ENCODE data around the gene SAMD11. TPM values are rescaled to one million over a fixed set of nuclear protein-coding genes. Genes with fewer than 3 reads are reported as not detected.

The SAMD11 gene
- total RNA-seq, 1 donor from 2014 or later: 33.9 TPM

DNA sequence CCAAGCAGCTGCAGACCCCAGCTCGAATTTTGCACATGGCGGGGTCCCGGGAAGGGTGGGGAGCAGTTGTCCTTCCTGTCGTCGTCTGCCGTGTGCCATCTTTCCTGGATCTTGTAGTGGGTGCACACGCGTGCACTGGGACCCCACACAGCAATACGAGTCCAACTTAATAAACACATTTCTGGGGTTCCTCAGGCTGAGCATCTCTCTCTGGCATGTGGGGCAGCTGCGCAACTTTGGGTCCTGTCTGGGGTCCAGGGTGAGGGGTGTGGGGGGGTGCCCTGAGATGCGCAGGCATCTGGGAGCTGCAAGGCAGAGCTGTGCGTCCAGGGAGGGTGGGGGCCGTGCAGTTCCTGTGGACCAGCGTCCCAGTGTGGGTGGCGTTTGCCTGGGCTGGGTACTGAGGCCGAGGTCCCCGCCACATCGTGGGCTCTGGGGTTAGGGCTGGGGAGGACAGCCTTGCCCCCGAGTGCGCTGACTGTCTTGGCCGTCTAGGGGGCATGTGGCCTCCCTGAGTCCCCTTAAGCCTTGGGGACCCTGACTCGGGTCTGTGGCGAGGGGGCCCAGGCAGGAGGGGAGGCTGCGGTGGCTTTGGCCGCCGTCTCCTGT, 41.9 kb downstream of the SAMD11 start:
- Histone ChIP-seq H3K27ac (peak overlapping the region; percentile 97), H3K4me3 (peak overlapping the region in 1 of 2 donors; percentile 75)
- TF ChIP-seq, protein P1, sequence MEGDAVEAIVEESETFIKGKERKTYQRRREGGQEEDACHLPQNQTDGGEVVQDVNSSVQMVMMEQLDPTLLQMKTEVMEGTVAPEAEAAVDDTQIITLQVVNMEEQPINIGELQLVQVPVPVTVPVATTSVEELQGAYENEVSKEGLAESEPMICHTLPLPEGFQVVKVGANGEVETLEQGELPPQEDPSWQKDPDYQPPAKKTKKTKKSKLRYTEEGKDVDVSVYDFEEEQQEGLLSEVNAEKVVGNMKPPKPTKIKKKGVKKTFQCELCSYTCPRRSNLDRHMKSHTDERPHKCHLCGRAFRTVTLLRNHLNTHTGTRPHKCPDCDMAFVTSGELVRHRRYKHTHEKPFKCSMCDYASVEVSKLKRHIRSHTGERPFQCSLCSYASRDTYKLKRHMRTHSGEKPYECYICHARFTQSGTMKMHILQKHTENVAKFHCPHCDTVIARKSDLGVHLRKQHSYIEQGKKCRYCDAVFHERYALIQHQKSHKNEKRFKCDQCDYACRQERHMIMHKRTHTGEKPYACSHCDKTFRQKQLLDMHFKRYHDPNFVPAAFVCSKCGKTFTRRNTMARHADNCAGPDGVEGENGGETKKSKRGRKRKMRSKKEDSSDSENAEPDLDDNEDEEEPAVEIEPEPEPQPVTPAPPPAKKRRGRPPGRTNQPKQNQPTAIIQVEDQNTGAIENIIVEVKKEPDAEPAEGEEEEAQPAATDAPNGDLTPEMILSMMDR (IDR thresholded peaks at IDR 0.05): no peak
- no peak for TF ChIP-seq POLR2A (IDR thresholded peaks at IDR 0.05)
- no peak for TF ChIP-seq POLR2AphosphoS5 (IDR thresholded peaks at IDR 0.05; ENCODE audit: insufficient read depth in 1 of 2, low read depth in 1 of 2)

DNA sequence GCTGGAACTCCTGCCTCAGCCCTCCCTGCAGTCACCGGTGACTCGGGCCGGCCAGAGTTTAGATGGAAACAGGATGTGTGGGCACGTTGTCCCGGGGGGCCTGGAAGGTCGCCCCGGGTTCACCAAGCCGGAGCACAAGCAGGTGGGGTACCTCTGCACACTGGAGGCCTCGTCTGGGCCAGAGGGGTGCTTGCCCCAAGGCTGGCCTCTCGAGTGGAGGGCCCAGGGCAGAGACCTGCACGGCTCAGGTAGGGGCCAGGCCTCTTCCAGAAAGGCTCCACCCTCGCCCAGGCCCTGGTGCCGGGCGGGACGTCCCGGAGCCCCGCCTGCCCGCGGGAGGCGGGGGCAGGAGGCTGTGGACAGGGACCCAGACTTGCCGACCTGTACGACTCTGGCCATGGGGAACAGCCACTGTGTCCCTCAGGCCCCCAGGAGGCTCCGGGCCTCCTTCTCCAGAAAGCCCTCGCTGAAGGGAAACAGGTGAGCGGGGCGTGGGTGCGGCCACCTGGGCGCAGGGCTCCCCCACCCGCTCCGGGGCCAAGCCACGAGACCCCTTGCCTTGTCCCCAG, 42.5 kb downstream of the SAMD11 start, which contains the start of gene PLEKHN1:
Gene PLEKHN1, plus strand, starts transcription at position 348 of the 569 bp plus-strand sequence. Its CDS starts 50 bp downstream, at position 398.
- Histone ChIP-seq H3K9me3 (no peaks in the 10 kb centered on the region), H3K36me3 (peaks cover 0 to 5% of the 10 kb centered on the region in 2 donors), H3K27me3 (no peaks in the 10 kb centered on the region), H3K27ac (peak within 1 kb of the TSS; percentile 97), H3K4me3 (peak within 1 kb of the TSS; percentile 63 to 75), H3K4me1 (peaks cover 34% of the 10 kb centered on the region)
- TF ChIP-seq, protein P1 (IDR thresholded peaks at IDR 0.05): no peak
- TF ChIP-seq POLR2A (IDR thresholded peaks at IDR 0.05) (no peak), POLR2AphosphoS5 (IDR thresholded peaks at IDR 0.05; ENCODE audit: insufficient read depth in 1 of 2, low read depth in 1 of 2) (no peak)
- intact Hi-C loops (cut with DNase I): no loop called here
- no peak for DNase-seq (ENCODE audit: extremely low spot score in 2 of 2)

More for the DNA sequence above, 41.9 kb downstream of the SAMD11 start:
- intact Hi-C loops (cut with DNase I): no loop called here
- Histone ChIP-seq H3K27me3 (no peaks in the 10 kb centered on the region), H3K9me3 (no peaks in the 10 kb centered on the region), H3K36me3 (peaks cover 0 to 5% of the 10 kb centered on the region in 2 donors), H3K4me1 (peaks cover 29% of the 10 kb centered on the region)
- no peak for DNase-seq (ENCODE audit: extremely low spot score in 2 of 2)

DNA sequence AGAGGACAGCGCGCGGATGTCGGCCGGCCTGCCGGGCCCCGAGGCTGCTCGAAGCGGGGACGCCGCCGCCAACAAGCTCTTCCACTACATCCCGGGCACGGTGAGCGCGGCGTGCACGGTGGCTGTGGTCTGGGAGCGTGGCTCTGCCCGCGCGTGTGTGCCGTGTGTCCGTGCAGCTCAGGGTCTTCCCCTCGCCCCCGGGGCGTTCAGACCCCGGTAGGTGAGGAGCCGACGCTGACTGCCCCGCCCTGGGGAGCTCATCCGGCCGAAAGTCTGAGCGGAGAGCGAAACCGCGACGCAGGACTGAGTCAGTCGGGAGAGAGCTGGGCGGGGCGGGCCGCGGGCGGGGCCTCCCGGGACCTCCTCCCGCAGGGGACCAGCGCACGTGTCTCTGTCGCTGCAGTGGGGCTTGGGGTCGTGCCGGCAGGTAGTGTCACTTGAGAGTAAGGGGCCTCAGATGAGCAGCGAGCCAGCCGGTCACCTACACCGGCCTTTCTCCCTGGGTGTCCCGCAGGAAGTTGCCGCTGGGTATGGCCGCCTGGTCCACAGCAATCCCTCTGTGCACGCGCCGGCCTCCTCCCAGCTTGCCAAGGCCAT, 43.1 kb downstream of the SAMD11 start:
- H3K27ac ChIP-seq: peak overlapping the region; percentile 97
- peak overlapping the region; percentile 63 to 75 for H3K4me3 ChIP-seq
- TF ChIP-seq POLR2AphosphoS5 (IDR thresholded peaks at IDR 0.05; ENCODE audit: insufficient read depth in 1 of 2, low read depth in 1 of 2): peak in 1 of 2 donors; percentile 88
- TF ChIP-seq, protein P1 (IDR thresholded peaks at IDR 0.05): no peak
- DNase-seq (ENCODE audit: extremely low spot score in 2 of 2): no peak
- peaks cover 35% of the 10 kb centered on the region for H3K4me1 ChIP-seq
- no peaks in the 10 kb centered on the region for H3K27me3 ChIP-seq
- H3K36me3 ChIP-seq: peaks cover 0 to 5% of the 10 kb centered on the region in 2 donors
- intact Hi-C loops (cut with DNase I): no loop called here
- H3K9me3 ChIP-seq: no peaks in the 10 kb centered on the region

DNA sequence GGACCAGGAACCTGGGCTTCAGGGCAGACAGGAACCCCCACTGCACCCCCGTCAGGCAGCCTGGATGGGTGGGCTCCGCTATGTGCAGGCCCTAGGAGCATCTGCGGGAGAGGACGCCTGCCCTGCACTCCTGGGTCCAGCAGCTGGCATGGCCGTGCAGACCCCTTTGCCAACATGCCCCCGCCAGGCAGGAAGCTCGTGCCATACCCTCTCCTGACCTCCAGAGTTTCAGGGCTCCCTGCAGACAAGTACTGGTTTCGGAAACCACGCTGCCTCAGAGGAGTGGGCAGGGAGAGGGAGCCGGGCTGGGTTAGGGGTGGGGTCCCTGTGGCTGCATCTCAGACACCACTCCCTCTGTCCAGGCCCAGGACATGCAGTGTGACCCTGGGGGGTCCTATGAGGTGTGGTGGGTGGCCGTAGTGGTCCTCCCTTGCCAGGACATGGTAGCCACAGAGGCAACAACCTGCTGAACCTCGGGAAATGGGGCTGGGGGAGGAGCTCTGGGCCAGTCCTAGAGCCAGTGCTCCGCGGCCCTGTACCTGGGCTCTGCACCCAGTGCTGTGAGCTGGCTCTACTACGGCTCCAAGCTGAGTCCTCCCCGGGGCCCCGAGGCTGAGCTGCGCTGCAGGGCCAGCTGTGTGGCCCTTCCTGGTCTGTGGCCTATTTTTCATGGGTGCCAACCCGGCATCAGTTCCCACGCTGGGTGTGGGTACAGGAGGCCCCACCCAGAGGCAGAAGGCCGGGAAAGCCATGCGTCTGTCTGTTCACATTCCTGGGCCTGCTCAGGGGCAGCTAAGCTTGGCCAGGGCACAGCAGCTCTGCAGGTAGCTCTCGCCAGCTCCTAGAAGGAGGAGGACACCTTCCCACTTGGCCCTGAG, 44.0 kb downstream of the SAMD11 start:
- Histone ChIP-seq H3K9me3 (no peaks in the 10 kb centered on the region), H3K27me3 (no peaks in the 10 kb centered on the region), H3K36me3 (peaks cover 0 to 4% of the 10 kb centered on the region in 2 donors), H3K4me1 (peaks cover 36% of the 10 kb centered on the region), H3K27ac (no peak overlapping the region), H3K4me3 (peak overlapping the region; percentile 63 to 75)
- no peak for DNase-seq (ENCODE audit: extremely low spot score in 2 of 2)
- intact Hi-C loops (cut with DNase I): no loop called here
- TF ChIP-seq, protein P1 (IDR thresholded peaks at IDR 0.05): no peak
- TF ChIP-seq POLR2A (IDR thresholded peaks at IDR 0.05) (no peak), POLR2AphosphoS5 (IDR thresholded peaks at IDR 0.05; ENCODE audit: insufficient read depth in 1 of 2, low read depth in 1 of 2) (no peak)
